GM12878 (cell line): ENCODE data around the gene MLLT3. TPM values are rescaled to one million over a fixed set of nuclear protein-coding genes. Genes with fewer than 3 reads are reported as not detected.

Experiments used
- ATAC-seq: fragments of 200-7000 bp; cut with Tn5 transposase; 3 replicates; pipeline ENCODE4 v1.9.1; 2020; ENCODE audit warnings: mild to moderate bottlenecking, moderate library complexity
- BruUV-seq: library from RNA; stranded (reverse); fragments of 400-500 nt; replicated peaks from 2 replicates; lab custom pipeline; 2021; lab: Mats Ljungman, UMichigan
- CTCF ChIA-PET: fragments of 300-600 bp; sonication (Branson Sonifier 250); formaldehyde crosslinking; extraction: SDS; loops from one replicate; lab custom pipeline; 2021; ENCODE audit warnings: inconsistent platforms; lab: Yijun Ruan, JAX
- POLR2A ChIA-PET: fragments of 350-600 bp; formaldehyde crosslinking; extraction: SDS; loops from one replicate; lab custom pipeline; 2021; ENCODE audit warnings: inconsistent platforms; lab: Charles Lee
- RAD21 ChIA-PET: fragments of 300-600 bp; sonication (Branson Sonifier 250); formaldehyde crosslinking; loops from one replicate; lab custom pipeline; 2023; ENCODE audit warnings: antibody characterized with exemption; ENCODE audit not compliant: unreplicated experiment; lab: Charles Lee
- SMC1A ChIA-PET: fragments of 300-600 bp; sonication (Branson Sonifier 250); formaldehyde crosslinking; loops from one replicate; lab custom pipeline; 2023; ENCODE audit not compliant: unreplicated experiment, uncharacterized antibody; lab: Charles Lee
- DNase-seq: peaks from one replicate; pipeline ENCODE4 v3.0.0-alpha.2; 2011; ENCODE audit warnings: low read depth, low spot score
- FAIRE-seq: peaks from 3 replicates; lab custom pipeline; 2011; peaks lifted over from hg19 to GRCh38; lab: Jason Lieb, UNC
- H2AFZ ChIP-seq: 2 replicates; pipeline ENCODE4 v1.6.0; 2011; ENCODE audit warnings: low read depth, low read length, control low read depth; ENCODE audit not compliant: control insufficient read depth
- H3K27ac ChIP-seq: 2 replicates; pipeline ENCODE4 v1.5.1; 2011; ENCODE audit warnings: control low read depth; ENCODE audit not compliant: control insufficient read depth, insufficient read depth
- H3K27me3 ChIP-seq, 2 experiments: replicated peaks in 1 of 2; 2 replicates each; pipeline versions ENCODE4 v1.6.0 to v1.6.1; 2011; ENCODE audit warnings: low read length in 1 of 2; ENCODE audit not compliant: control insufficient read depth in 2 of 2, insufficient read depth in 2 of 2
- H3K36me3 ChIP-seq, 2 experiments: 2 replicates each; pipeline ENCODE4 v1.5.1; 2011; ENCODE audit warnings: low read length in 1 of 2; ENCODE audit not compliant: control insufficient read depth in 2 of 2, insufficient read depth in 2 of 2
- H3K4me1 ChIP-seq: 2 replicates; pipeline ENCODE4 v1.6.1; 2011; ENCODE audit warnings: mild to moderate bottlenecking, low read length, moderate library complexity, mixed read lengths; ENCODE audit not compliant: control insufficient read depth, insufficient read depth
- H3K4me2 ChIP-seq: 2 replicates; pipeline ENCODE4 v1.6.0; 2011; ENCODE audit warnings: control low read depth; ENCODE audit not compliant: control insufficient read depth, insufficient read depth
- H3K4me3 ChIP-seq: fragments of 200-600 bp; sonication (generic); 2 replicates; pipeline ENCODE4 v1.5.1; 2016
- H3K79me2 ChIP-seq: 2 replicates; pipeline ENCODE4 v1.6.0; 2011; ENCODE audit warnings: low read length; ENCODE audit not compliant: control insufficient read depth, insufficient read depth
- H3K9ac ChIP-seq: 2 replicates; pipeline ENCODE4 v1.8.0; 2011; ENCODE audit warnings: low read length, control low read depth, mixed read lengths; ENCODE audit not compliant: control insufficient read depth, insufficient read depth
- H3K9me3 ChIP-seq: replicated peaks from 3 replicates; pipeline ENCODE4 v1.5.1; 2011; ENCODE audit warnings: mild to moderate bottlenecking, low read length; ENCODE audit not compliant: control insufficient read depth, insufficient read depth
- H4K20me1 ChIP-seq: 2 replicates; pipeline ENCODE4 v1.6.0; 2011; ENCODE audit not compliant: control insufficient read depth, insufficient read depth
- ATF2 ChIP-seq: IDR thresholded peaks from 2 replicates; pipeline ENCODE4 v1.6.1; 2012; ENCODE audit warnings: low read length, inconsistent platforms
- ATF3 ChIP-seq: IDR thresholded peaks from 2 replicates; pipeline ENCODE4 v1.6.1; 2011; ENCODE audit warnings: low read depth, mild to moderate bottlenecking, low read length, moderate library complexity, borderline replicate concordance; ENCODE audit errors: extremely low read depth
- BCL3 ChIP-seq: IDR thresholded peaks from 2 replicates; pipeline ENCODE4 v1.6.1; 2011; ENCODE audit warnings: borderline replicate concordance, low read depth, mild to moderate bottlenecking, moderate library complexity, low read length; ENCODE audit not compliant: insufficient read depth, poor library complexity, severe bottlenecking
- CTCF ChIP-seq, 3 experiments: IDR thresholded peaks in 2 of 3; conservative IDR thresholded peaks in 1 of 3; 2 replicates each; pipeline ENCODE4 v1.5.1; 2011; ENCODE audit warnings: low read depth in 3 of 3, low read length in 3 of 3, mild to moderate bottlenecking in 3 of 3, control low read depth in 2 of 3, moderate library complexity in 2 of 3, inconsistent platforms in 1 of 3, mixed read lengths in 1 of 3; ENCODE audit not compliant: control insufficient read depth in 2 of 3, insufficient read depth in 1 of 3; ENCODE audit errors: extremely low read depth in 1 of 3
- NRF1 ChIP-seq: conservative IDR thresholded peaks from 2 replicates; pipeline ENCODE4 v1.6.1; 2011; ENCODE audit warnings: mild to moderate bottlenecking, low read depth, low read length, improper control_type of control experiment
- in situ Hi-C: fragments of 300-500 bp; cut with MboI; formaldehyde crosslinking; loops from 9 replicates; pipeline ENCODE4 v1.14.3; 2018; ENCODE audit warnings: mixed read lengths
- intact Hi-C: fragments of 100-400 bp; cut with micrococcal nuclease; formaldehyde crosslinking; loops from one replicate; pipeline ENCODE4 v1.14.2; 2022; ENCODE audit not compliant: unreplicated experiment
- polyA plus RNA-seq, 11 experiments: library from polyadenylated mRNA; depleted of rRNA in 4 of 11; unstranded in 6 of 11; stranded (reverse) in 5 of 11; fragments of >200 nt; fragmentation: Nextera tagmentation in 4 of 11; fragmentation: Illumina TruSeq in 1 of 11; extraction: Ambion mirVana in 4 of 11; extraction: Trizol in 1 of 11; gene quantifications; 1 replicate in 1 of 11; 2 replicates in 10 of 11; pipeline versions ENCODE4 v1.2.1 to v1.2.3, GENCODE V29; 2011 to 2016; ENCODE audit warnings: inconsistent platforms in 2 of 11, missing spikeins in 2 of 11, low read depth in 1 of 11
- total RNA-seq, 4 experiments: library from RNA; depleted of rRNA in 3 of 4; stranded (reverse); fragments of >200 nt in 3 of 4; fragmentation: Illumina TruSeq in 1 of 4; extraction: Trizol in 1 of 4; gene quantifications; 2 replicates each; pipeline versions ENCODE4 v1.2.1 to v1.2.3, GENCODE V29; 2013 to 2021

MLLT3 gene
- total and polyA plus RNA-seq, 10 of the 15 experiments (the other 5 are each of a cell fraction or from before 2014, with no cell fraction given): 17.7 to 72.3 (median 35.6) TPM

GRCh38 chr9:20473515-20474013, 148.7 kb downstream of the MLLT3 start:
- no peak for ATAC-seq
- no peaks in the 10 kb centered on the region for H4K20me1 ChIP-seq
- in situ Hi-C loops: no loop called here
- no peak overlapping the region for H3K4me3 ChIP-seq
- ChIA-PET CTCF (no interaction called here), POLR2A (no interaction called here), RAD21 (no interaction called here), SMC1A (interaction anchor here (1.0 to 2.5 kb wide), 5 partner anchors 9 to 144 kb away, joined by 3 to 9 read pairs (median 4); no protein-coding TSS in a partner anchor)
- no peaks in the 10 kb centered on the region for H3K27me3 ChIP-seq
- intact Hi-C loops: no loop called here
- TF ChIP-seq NRF1 (no peak), ATF2 (no peak), BCL3 (no peak), CTCF (IDR thresholded peaks at IDR 0.05 in 2 of 3, conservative IDR thresholded peaks at IDR 0.05 in 1 of 3; ENCODE audit: control insufficient read depth in 2 of 3, extremely low read depth in 1 of 3, insufficient read depth in 1 of 3, low read depth in 3 of 3, low read length in 3 of 3) (no peak), ATF3 (no peak)
- H3K4me1 ChIP-seq: peaks cover 10% of the 10 kb centered on the region
- no peaks in the 10 kb centered on the region for H3K36me3 ChIP-seq
- H3K27ac ChIP-seq: no peak overlapping the region
- no peak overlapping the region for H2AFZ ChIP-seq
- no peak overlapping the region for H3K9ac ChIP-seq
- no peaks in the 10 kb centered on the region for H3K9me3 ChIP-seq
- H3K79me2 ChIP-seq: peaks cover 21% of the 10 kb centered on the region
- BruUV-seq: no TSS peak
- FAIRE-seq: no peak
- no peak overlapping the region for H3K4me2 ChIP-seq
- DNase-seq: no peak
